HG03103 (cell line): ENCODE measurements around the gene WWOX.

ENCODE experiments used
- ATAC-seq: cut with Tn5 transposase; IDR thresholded peaks from one replicate; pipeline ENCODE4 v1.9.1; 2021; ENCODE audit warnings: low read depth; ENCODE audit not compliant: unreplicated experiment

WWOX gene

GRCh38 chr16:79184464-79185030, 1085.1 kb downstream of the WWOX start:
- no peak for ATAC-seq

GRCh38 chr16:79185711-79186110, 1086.3 kb downstream of the WWOX start:
- no peak for ATAC-seq

- ATAC-seq, result no peak
Measured at GRCh38 chr16:79186196-79186595, 1086.7 kb downstream of the WWOX start.

- ATAC-seq, result no peak
Measured at GRCh38 chr16:79188115-79188738, 1088.8 kb downstream of the WWOX start.

GRCh38 chr16:79188739-79189122, 1089.3 kb downstream of the WWOX start:
- ATAC-seq, result no peak

GRCh38 chr16:79190542-79190941, 1091.1 kb downstream of the WWOX start:
- ATAC-seq, result no peak

GRCh38 chr16:79191933-79192332, 1092.5 kb downstream of the WWOX start:
- ATAC-seq, result no peak

GRCh38 chr16:79192904-79193303, 1093.5 kb downstream of the WWOX start:
- no peak for ATAC-seq

GRCh38 chr16:79194291-79194690, 1094.8 kb downstream of the WWOX start:
- ATAC-seq, result no peak

- ATAC-seq, result no peak
Measured at GRCh38 chr16:79195938-79196337, 1096.5 kb downstream of the WWOX start.

GRCh38 chr16:79201436-79201835, 1102.0 kb downstream of the WWOX start:
- ATAC-seq, result no peak

GRCh38 chr16:79202977-79203376, 1103.5 kb downstream of the WWOX start:
- no peak for ATAC-seq

GRCh38 chr16:79204486-79204885, 1105.0 kb downstream of the WWOX start:
- no peak for ATAC-seq

GRCh38 chr16:79206889-79207288, 1107.4 kb downstream of the WWOX start:
- ATAC-seq, result no peak

GRCh38 chr16:79209308-79209707, 1109.9 kb downstream of the WWOX start:
- ATAC-seq, result no peak

- no peak for ATAC-seq
Measured at GRCh38 chr16:79210607-79211006, 1111.2 kb downstream of the WWOX start.

- no peak for ATAC-seq
Measured at GRCh38 chr16:79211586-79211985, 1112.1 kb downstream of the WWOX start.

- ATAC-seq, result no peak
Measured at GRCh38 chr16:79212114-79212791, 1112.8 kb downstream of the WWOX start.

- ATAC-seq, result no peak
Measured at GRCh38 chr16:79213214-79213613, 1113.8 kb downstream of the WWOX start.

- ATAC-seq, result no peak
Measured at GRCh38 chr16:79215289-79215688, 1115.8 kb downstream of the WWOX start.

GRCh38 chr16:79217375-79218011, 1118.0 kb downstream of the WWOX start:
- no peak for ATAC-seq

- ATAC-seq, result no peak
Measured at GRCh38 chr16:79218351-79218750, 1118.9 kb downstream of the WWOX start.
